Activated CD4-positive, alpha-beta T cell treated with anti-CD3 and anti-CD28 coated beads for 24 hours (primary cell): Measurements from ENCODE around the gene ZCCHC7.
"Not testable (repeated sequence)": the region's sequence is repeated elsewhere in the genome, so short reads cannot be mapped to it uniquely, and the experiment has no call there.

Experiments
- DNase-seq, 2 donors: peaks; one replicate each; pipeline ENCODE4 v3.0.0-alpha.2; 2020; ENCODE audit warnings: low read depth in 2 of 2

Gene ZCCHC7

GRCh38 chr9:37293664-37294524 lies 173.5 kb downstream of the ZCCHC7 start:
- no peak for DNase-seq

- DNase-seq, result no peak
These were observed 174.8 kb downstream of the ZCCHC7 start for GRCh38 chr9:37295178-37295577.

- no peak for DNase-seq
These were observed 175.4 kb downstream of the ZCCHC7 start for GRCh38 chr9:37295796-37296195.

- no peak for DNase-seq
These were observed 177.2 kb downstream of the ZCCHC7 start for GRCh38 chr9:37297592-37297991.

GRCh38 chr9:37300620-37301019 lies 180.2 kb downstream of the ZCCHC7 start:
- DNase-seq, result no peak

GRCh38 chr9:37301042-37301853 lies 180.9 kb downstream of the ZCCHC7 start:
- no peak for DNase-seq

- no peak for DNase-seq
These were observed 181.4 kb downstream of the ZCCHC7 start for GRCh38 chr9:37301854-37302172.

GRCh38 chr9:37302277-37302676 lies 181.9 kb downstream of the ZCCHC7 start:
- no peak for DNase-seq

- not testable (repeated sequence) for DNase-seq
These were observed 182.9 kb downstream of the ZCCHC7 start for GRCh38 chr9:37303272-37303671.

GRCh38 chr9:37309136-37309535 lies 188.8 kb downstream of the ZCCHC7 start:
- DNase-seq, result no peak

DNA sequence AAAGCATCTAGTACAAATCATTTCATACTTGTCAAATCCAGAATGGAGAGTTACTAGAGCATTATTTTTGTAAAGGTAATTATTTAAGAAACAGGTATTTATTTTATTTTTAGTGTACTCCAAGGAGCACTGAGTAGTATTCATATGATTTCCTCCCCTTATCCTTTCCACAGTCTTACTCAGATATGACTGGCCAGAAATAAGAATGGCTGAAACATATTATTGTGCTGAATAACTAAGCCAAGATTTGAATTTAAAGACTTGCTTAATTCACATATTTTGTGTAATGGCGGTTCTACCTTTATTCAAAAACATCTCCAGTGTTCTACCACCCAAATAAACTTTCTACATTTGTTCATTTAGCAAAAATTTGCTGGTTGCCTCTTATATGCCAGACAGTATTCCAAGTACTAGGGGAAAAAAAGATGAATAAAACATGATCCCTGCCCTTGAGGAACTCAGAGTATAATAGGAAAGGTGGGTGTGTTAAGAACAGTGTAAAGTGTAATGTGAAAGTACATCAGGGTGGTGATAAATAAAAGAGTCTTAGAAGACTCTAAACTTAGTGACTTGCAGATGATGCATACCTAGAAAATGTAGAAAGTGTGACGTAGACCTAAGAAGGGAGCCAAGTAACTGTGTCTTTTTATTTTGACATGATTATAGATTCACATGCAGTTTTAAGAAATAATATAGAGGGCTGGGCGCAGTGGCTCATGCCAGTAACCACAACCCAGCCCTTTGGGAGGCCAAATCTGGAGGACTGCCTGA lies 191.7 kb downstream of the ZCCHC7 start:
- no peak for DNase-seq

- no peak for DNase-seq
These were observed 203.9 kb downstream of the ZCCHC7 start for GRCh38 chr9:37324261-37324683.

DNA sequence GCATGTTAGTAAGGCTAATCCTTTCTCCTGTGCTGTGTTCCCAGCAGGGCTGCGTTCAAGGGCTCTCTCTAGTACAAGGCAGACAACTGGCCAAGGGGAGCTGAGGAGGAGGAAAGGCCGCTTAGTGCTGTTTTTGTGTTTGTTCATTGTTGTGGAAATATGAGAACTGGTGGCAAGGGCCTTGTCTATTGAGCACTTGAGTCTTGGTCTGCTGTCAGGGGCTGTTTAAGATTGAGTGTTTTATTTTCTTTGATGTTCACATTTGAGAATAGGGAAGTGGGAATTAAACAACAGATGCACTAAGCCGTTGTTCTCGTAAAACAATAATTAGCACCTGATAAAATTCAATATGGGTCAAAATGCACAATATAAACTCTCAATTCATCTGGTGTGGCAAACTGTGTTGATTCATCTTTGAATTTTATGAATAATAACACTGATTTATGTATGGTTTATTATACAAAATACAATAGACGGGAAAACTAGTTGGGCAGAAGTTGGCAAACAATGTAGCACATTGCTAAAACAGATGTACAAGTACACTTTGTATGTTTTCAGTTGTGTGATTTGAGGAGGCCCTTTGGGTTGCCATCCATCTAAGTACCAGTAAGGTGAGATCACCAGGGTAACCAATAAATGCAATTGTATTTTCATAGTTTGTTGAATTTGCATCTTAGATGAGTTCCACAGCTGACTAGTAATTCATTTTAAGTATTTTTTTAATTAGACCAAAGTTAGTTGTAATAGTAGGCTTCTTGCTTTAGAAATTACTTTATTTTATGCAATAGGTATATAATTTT lies 204.5 kb downstream of the ZCCHC7 start:
- no peak for DNase-seq

DNA sequence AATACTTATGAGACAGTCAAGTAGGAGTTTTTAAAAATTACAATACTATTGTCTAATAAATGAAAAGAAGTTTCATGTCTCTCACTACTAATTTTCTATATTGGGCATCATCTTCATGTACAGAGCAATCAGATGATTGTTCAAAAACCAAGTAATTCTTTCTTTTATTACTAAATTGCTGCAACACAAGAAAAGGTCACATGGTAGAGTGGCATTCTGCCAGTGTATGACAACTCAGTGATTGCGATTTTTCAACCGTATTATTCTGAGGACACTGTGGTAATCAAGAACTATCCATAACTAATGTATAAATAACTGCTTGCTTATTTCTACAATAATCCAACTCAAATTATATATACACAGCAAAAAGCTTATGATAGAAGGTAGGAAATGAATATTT lies 205.4 kb downstream of the ZCCHC7 start:
- DNase-seq, result no peak

DNA sequence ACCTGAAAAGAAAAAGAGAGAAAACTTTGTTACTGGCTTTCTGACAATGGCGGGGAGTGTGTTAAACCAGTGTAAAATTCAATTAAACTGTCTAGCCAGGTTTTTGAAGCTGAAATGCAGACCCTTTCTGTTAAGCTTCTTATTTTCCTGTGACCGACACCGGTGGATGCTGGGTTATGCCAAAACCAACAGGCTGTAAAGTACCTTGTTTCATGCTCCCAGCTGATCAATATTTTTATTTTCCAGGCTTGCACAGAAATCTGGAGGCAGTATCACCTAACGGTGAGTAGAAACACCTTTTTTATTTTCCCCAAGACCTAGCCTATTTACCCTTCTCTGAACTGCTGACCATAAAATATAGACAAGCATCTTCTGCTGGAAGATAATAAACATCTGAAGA lies 207.2 kb downstream of the ZCCHC7 start:
- DNase-seq, result no peak

DNA sequence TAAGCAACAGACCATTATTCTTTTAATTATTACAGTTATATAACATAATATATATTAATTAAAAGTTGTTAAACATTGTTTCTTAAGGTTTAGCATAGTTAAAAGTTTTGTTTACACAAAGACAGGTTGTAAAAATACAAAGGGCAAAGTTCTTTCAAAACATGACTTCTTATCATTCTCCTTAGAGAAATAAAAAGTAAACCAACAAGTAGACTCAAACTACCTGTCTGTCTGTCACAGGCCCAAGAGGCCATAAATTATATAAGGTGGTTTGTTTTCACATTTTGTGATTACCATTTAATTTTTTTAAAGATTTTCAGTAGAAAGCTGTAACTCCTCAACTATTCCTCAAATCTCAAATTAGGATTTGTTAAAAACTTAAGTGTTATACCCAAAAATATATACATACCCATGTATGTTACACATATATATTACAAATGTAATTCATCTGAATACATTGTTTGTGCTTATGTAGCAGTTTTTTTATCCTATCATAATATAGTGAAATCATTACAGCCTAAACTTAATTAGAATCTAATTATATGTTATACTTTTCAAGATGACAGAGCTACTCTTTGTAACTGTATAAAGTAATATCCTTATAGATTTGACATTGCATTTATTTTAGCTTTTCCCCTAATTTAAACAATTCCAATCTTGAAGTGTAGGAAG lies 208.3 kb downstream of the ZCCHC7 start:
- no peak for DNase-seq

DNA sequence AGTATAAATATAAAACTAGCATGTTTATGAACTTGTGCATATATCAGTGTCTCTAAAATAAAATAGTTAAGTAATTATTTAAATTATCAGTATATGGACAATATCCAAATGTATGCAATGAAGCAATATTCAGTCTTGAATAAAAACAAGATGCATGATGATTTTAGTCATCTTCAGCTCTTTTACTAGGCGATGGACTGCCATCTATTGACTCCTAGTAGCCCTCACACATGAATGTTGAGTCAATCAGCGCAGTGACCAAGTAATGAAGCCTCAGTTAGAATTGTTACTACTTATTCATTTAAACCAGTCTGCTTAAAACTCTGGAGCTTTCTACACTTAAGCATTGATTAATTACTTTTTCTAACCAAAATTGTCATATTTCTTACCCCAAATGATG lies 209.2 kb downstream of the ZCCHC7 start:
- DNase-seq, result peak in 1 of 2 donors; percentile 0

DNA sequence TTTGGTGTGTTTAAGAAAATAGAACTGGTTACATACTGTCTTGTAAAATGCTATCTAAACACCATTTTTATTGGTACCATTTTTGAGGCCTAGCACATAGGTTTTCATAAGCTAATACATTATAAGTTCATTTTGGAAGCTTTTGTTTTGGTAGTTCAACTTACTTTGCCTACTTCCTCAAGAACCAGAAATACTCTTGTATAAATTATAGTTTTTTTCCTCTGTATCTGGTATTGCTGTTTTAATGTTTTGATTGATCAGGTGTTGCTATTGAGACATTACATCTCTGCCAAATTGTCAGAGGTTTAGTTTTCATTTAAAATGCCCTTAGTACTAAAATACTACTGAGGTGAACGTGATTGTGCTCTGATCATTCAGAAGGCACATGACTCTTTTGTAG lies 211.5 kb downstream of the ZCCHC7 start:
- DNase-seq, result no peak

- no peak for DNase-seq
These were observed 212.2 kb downstream of the ZCCHC7 start for GRCh38 chr9:37332578-37332977.

DNA sequence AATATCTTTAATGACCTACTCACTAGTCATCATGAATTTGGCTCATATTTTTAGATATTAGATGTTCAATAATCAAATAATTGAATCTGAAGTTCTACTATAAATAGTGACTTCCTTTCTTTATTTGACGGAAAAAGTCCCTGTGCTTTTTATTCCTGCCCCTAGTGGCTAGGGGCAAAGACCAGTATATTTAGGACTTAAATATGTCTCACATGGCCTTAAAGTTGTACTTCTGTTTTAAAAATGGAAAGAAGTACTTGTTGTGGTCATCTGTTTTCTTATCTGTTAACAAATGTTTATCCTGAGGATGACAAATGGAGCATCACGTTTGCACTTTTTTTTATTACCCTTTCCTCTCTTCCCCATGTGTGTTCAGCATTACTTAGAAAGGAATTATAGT lies 212.9 kb downstream of the ZCCHC7 start:
- DNase-seq, result no peak

DNA sequence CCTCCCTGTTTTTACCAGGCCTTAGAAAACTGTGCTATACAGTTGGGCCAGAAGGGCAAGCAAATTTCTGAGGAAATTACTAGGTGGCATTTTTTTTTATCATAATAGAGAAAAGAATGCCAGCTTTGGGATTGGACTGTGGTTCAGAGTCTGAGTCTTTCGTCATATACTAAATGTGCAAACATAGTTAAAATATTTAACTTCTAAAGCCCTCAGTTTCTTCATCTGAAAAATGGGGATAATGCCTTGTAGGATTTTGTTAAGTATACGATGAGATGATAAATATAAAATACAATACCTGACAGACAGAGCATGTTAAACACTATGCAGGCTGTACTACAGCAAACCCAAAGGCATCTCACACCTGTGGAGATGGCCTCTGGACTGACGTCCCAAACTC lies 214.9 kb downstream of the ZCCHC7 start:
- DNase-seq, result no peak
